ENCODE results near the gene FKBP1A.

The FKBP1A gene

GRCh38 chr20:1383623-1384404 lies 9.0 kb downstream of the FKBP1A start:
- DNase-seq = no peak

- DNase-seq = no peak
Observed at GRCh38 chr20:1382670-1383069, 10.2 kb downstream of the FKBP1A start.

- DNase-seq = no peak
Observed at GRCh38 chr20:1381753-1382591, 10.9 kb downstream of the FKBP1A start.

- no peak for DNase-seq
Observed at GRCh38 chr20:1378735-1379125, 14.1 kb downstream of the FKBP1A start.

GRCh38 chr20:1377984-1378734 lies 14.7 kb downstream of the FKBP1A start:
- DNase-seq = no peak

- no peak for DNase-seq
Observed at GRCh38 chr20:1377341-1377871, 15.4 kb downstream of the FKBP1A start.

GRCh38 chr20:1376408-1377270 lies 16.2 kb downstream of the FKBP1A start:
- no peak for DNase-seq

GRCh38 chr20:1376007-1376406 lies 16.8 kb downstream of the FKBP1A start:
- no peak for DNase-seq

- DNase-seq = no peak
Observed at GRCh38 chr20:1375515-1375914, 17.3 kb downstream of the FKBP1A start.

- no peak for DNase-seq
Observed at GRCh38 chr20:1374246-1374645, 18.6 kb downstream of the FKBP1A start.

GRCh38 chr20:1373614-1374013 lies 19.2 kb downstream of the FKBP1A start:
- DNase-seq = no peak

- no peak for DNase-seq
Observed at GRCh38 chr20:1373036-1373435, 19.8 kb downstream of the FKBP1A start.

- DNase-seq = no peak
Observed at GRCh38 chr20:1371830-1372539, 20.9 kb downstream of the FKBP1A start.

GRCh38 chr20:1371202-1371782 lies 21.6 kb downstream of the FKBP1A start:
- no peak for DNase-seq

- DNase-seq = no peak
Observed at GRCh38 chr20:1370548-1371110, 22.2 kb downstream of the FKBP1A start.

GRCh38 chr20:1369970-1370369 lies 22.9 kb downstream of the FKBP1A start:
- DNase-seq = no peak

GRCh38 chr20:1368448-1369199 lies 24.2 kb downstream of the FKBP1A start:
- no peak for DNase-seq

- no peak for DNase-seq
Observed at GRCh38 chr20:1367479-1367878, 25.4 kb downstream of the FKBP1A start.

GRCh38 chr20:1364106-1364505 lies 28.7 kb downstream of the FKBP1A start:
- peak; percentile 33 for DNase-seq

GRCh38 chr20:1363522-1363921 lies 29.3 kb downstream of the FKBP1A start:
- DNase-seq = no peak
